MV-4-11 (cell line): ENCODE measurements around the gene TSHZ1.

Experiments
- DNase-seq: peaks from one replicate; lab custom pipeline; 2025; lab: John Stamatoyannopoulos, UW

The TSHZ1 gene

GRCh38 chr18:75269124-75269680, 58.6 kb downstream of the TSHZ1 start:
- no peak for DNase-seq

- no peak for DNase-seq
Observed at GRCh38 chr18:75269696-75270095, 59.1 kb downstream of the TSHZ1 start.

- DNase-seq = no peak
Observed at GRCh38 chr18:75271952-75272351, 61.4 kb downstream of the TSHZ1 start.

- no peak for DNase-seq
Observed at GRCh38 chr18:75273817-75274216, 63.2 kb downstream of the TSHZ1 start.

- no peak for DNase-seq
Observed at GRCh38 chr18:75275226-75275625, 64.6 kb downstream of the TSHZ1 start.

- no peak for DNase-seq
Observed at GRCh38 chr18:75276818-75277609, 66.4 kb downstream of the TSHZ1 start.

- no peak for DNase-seq
Observed at GRCh38 chr18:75277610-75277928, 67.0 kb downstream of the TSHZ1 start.

GRCh38 chr18:75279381-75279780, 68.8 kb downstream of the TSHZ1 start:
- DNase-seq = no peak

GRCh38 chr18:75280427-75281280, 70.1 kb downstream of the TSHZ1 start:
- DNase-seq = no peak

- DNase-seq = no peak
Observed at GRCh38 chr18:75282746-75283145, 72.1 kb downstream of the TSHZ1 start.

- DNase-seq = no peak
Observed at GRCh38 chr18:75283731-75284130, 73.1 kb downstream of the TSHZ1 start.

- DNase-seq = no peak
Observed at GRCh38 chr18:75284566-75284965, 74.0 kb downstream of the TSHZ1 start.

- no peak for DNase-seq
Observed at GRCh38 chr18:75285876-75286275, 75.3 kb downstream of the TSHZ1 start.

- no peak for DNase-seq
Observed at GRCh38 chr18:75287006-75287405, 76.4 kb downstream of the TSHZ1 start.

GRCh38 chr18:75287700-75288099, 77.1 kb downstream of the TSHZ1 start:
- no peak for DNase-seq

GRCh38 chr18:75289761-75290160, 79.2 kb downstream of the TSHZ1 start:
- no peak for DNase-seq

GRCh38 chr18:75290737-75291358, 80.3 kb downstream of the TSHZ1 start:
- DNase-seq = no peak

- no peak for DNase-seq
Observed at GRCh38 chr18:75291460-75291859, 80.9 kb downstream of the TSHZ1 start.

GRCh38 chr18:75293591-75293990, 83.0 kb downstream of the TSHZ1 start:
- DNase-seq = no peak

GRCh38 chr18:75297731-75298130, 87.1 kb downstream of the TSHZ1 start:
- no peak for DNase-seq

- no peak for DNase-seq
Observed at GRCh38 chr18:75304678-75305557, 94.3 kb downstream of the TSHZ1 start.

- DNase-seq = peak; percentile 13
Observed at GRCh38 chr18:75305984-75306383, 95.4 kb downstream of the TSHZ1 start.
